GM18867 (cell line): ENCODE measurements around the gene WNK1.

Source experiments
- ATAC-seq: cut with Tn5 transposase; IDR thresholded peaks from one replicate; pipeline ENCODE4 v1.9.1; 2021; ENCODE audit warnings: mild to moderate bottlenecking, moderate library complexity; ENCODE audit not compliant: unreplicated experiment

Gene WNK1

DNA sequence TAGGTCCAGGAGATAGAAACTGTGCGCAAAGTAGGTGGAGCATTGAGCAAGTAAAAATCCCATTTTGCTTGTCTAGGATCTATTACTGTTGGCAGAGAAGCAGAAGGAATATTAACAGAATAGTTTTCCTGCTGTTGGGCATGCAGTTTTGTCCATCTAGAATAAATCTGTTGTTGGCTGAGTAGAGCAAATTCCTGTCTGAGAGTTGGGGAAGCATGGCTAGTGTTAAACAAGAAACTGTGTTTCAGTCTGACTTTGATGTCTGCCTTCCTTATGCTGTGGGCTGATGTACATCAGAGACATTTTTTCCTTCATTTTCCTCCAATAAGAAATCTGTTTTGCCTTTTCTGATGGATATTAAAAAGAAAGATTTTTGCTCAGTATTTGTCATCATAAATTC lies 99.0 kb downstream of the WNK1 start:
- ATAC-seq: no peak

- ATAC-seq: no peak
Measured at GRCh38 chr12:851913-852312, 99.5 kb downstream of the WNK1 start.

GRCh38 chr12:852864-853263 lies 100.5 kb downstream of the WNK1 start:
- ATAC-seq: no peak

DNA sequence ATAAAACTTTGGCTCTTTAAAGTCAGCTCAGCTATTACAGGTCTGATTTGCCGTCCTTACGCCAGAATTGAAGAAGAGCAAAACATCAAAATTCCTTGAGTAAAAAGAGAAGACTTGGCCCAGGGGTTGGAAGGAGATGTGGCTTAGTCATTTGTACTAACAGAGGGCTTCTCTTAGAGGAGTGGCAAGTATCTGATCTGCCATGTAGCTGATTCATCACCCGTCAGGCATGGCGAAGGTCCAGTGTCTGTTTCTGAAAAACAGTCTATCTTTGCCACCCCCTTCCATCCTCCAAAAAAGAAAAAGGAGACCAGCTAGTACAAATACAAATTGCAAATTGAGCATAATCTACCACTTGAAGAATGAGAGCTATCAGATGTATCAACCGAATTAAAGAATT lies 105.2 kb downstream of the WNK1 start:
- no peak for ATAC-seq

GRCh38 chr12:862303-862911 lies 110.0 kb downstream of the WNK1 start:
- ATAC-seq: no peak

- no peak for ATAC-seq
Measured at GRCh38 chr12:863285-863684, 110.9 kb downstream of the WNK1 start.

DNA sequence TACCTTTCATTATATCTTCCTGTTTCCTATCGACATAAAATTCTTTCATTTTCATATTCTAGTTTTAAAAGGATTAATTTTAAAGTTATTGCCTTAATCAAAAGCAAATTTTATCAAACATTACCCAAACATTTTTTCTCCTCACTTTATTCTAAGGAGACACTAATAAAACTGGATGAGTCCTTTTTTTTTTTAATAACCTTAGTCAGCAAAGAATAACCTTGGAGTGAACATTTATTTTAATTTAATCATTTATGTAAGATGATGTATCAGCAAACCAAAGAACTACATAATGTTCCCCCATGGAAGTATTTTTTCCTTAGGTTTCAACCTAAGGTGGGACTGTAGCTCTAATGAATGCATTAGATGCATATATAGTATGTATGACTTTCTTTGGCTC lies 113.2 kb downstream of the WNK1 start:
- ATAC-seq: no peak

- no peak for ATAC-seq
Measured at GRCh38 chr12:867905-868304, 115.5 kb downstream of the WNK1 start.

- no peak for ATAC-seq
Measured at GRCh38 chr12:868722-869121, 116.3 kb downstream of the WNK1 start.

DNA sequence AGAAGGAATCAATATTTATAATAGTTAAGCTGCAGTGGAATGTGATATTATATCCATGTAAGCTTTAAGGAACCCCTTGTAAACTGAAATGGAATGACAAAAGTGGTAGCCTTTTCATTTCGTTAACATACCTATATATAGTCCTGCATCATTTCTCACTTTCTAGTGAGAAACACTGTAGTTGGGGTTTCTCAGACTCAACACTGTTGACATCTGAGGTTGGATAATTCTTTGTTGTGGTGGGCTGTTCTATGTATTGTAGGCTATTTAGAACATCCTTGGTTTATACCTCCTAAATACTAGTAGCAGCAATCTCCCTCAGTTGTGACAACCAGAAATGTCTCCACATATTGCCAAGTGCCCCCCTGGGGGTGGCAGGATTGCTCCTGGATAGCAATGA lies 118.0 kb downstream of the WNK1 start:
- ATAC-seq: no peak

DNA sequence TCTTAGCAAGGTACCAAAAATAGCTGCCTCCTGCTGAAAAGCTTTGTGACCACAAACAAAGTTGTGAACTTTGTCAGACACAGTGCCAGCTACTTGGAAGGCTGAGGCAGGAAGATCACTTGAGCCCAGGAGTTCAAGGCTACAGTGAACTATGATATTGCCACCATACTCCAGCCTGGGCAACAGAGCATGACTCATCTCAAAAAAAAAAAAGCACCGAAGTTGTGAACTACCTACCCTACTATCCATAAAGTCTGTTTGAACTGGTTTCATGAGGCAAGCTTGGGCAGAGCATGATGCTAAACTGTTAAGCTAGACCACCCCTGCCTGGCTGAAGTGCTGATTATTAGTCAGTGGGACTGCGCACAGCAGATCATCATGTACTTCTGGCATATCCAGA lies 121.6 kb downstream of the WNK1 start:
- no peak for ATAC-seq

DNA sequence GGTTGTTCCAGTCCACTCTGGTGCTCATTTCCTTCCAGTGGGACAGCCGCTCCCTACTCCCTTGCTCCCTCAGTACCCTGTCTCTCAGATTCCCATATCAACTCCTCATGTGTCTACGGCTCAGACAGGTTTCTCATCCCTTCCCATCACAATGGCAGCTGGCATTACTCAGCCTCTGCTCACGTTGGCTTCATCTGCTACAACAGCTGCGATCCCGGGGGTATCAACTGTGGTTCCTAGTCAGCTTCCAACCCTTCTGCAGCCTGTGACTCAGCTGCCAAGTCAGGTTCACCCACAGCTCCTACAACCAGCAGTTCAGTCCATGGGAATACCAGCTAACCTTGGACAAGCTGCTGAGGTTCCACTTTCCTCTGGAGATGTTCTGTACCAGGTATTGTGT lies 127.3 kb downstream of the WNK1 start:
- no peak for ATAC-seq

DNA sequence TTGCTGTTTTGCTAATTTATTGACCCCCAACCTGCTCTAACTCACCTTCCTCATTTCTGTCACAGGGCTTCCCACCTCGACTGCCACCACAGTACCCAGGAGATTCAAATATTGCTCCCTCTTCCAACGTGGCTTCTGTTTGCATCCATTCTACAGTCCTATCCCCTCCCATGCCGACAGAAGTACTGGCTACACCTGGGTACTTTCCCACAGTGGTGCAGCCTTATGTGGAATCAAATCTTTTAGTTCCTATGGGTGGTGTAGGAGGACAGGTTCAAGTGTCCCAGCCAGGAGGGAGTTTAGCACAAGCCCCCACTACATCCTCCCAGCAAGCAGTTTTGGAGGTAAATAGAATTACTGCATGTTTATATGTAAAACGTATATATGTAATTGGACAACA lies 128.3 kb downstream of the WNK1 start:
- ATAC-seq: no peak

- ATAC-seq: no peak
Measured at GRCh38 chr12:884746-885414, 132.5 kb downstream of the WNK1 start.

DNA sequence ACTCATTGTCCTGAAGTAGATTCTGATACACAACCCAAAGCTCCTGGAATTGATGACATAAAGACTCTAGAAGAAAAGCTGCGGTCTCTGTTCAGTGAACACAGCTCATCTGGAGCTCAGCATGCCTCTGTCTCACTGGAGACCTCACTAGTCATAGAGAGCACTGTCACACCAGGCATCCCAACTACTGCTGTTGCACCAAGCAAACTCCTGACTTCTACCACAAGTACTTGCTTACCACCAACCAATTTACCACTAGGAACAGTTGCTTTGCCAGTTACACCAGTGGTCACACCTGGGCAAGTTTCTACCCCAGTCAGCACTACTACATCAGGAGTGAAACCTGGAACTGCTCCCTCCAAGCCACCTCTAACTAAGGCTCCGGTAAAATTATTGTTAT lies 133.3 kb downstream of the WNK1 start:
- no peak for ATAC-seq

DNA sequence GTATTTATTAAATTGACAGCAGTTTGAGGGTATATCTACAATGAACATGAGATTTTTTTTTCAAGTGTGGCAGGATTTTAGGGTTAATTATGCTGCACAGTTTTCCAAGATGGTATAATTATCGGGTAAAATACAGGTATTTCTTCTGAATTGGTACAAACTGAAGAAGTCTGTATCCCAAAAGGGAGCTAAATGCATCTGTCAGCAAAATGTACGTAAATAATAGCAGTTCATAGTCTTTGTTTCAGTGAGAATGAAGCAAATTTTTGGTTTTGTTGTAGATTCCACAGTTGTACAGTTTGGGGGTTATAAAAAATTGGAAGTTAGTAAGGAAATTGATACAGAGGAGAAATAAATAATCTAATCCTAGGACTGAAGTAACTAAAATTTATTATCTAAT lies 133.8 kb downstream of the WNK1 start:
- ATAC-seq: no peak

GRCh38 chr12:894226-894625 lies 141.8 kb downstream of the WNK1 start:
- ATAC-seq: no peak

GRCh38 chr12:896031-896430 lies 143.7 kb downstream of the WNK1 start:
- no peak for ATAC-seq

DNA sequence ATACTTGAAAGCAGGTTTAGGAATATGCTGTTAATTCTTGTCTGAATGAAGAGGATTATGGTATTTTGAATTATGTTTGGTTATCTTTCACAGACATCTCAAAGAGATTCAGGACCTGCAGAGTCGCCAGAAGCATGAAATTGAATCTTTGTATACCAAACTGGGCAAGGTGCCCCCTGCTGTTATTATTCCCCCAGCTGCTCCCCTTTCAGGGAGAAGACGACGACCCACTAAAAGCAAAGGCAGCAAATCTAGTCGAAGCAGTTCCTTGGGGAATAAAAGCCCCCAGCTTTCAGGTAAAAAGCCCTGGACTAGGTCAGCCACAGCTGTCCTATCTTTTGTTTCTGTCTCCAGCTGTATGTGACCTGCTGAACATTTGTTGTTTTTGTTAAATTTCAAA lies 145.0 kb downstream of the WNK1 start:
- no peak for ATAC-seq

GRCh38 chr12:902581-902980 lies 150.2 kb downstream of the WNK1 start:
- no peak for ATAC-seq

- ATAC-seq: no peak
Measured at GRCh38 chr12:903055-903454, 150.7 kb downstream of the WNK1 start.

DNA sequence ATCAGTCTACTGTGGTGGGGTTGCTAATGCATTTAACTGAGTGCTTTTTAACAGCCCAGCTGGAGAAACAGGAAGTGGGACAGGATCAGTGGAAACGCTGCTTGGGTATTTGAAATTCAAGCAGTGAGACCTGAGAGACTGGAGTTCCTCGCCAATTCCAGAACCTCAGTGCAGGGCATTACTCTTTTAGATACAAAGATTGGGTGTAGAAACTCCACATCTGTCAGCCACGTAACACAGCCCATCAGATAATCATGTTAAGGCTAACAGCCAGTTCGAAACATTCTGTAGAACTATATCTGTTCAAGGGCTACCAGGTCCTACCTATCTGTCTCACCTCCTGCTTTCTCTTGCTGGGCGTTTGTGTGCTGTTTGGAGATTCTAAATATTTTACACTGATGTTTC lies 151.6 kb downstream of the WNK1 start:
- no peak for ATAC-seq
